Kidney (tissue), 14 donors: Measurements from ENCODE around the gene TRPM1. TPM values are rescaled to one million over a fixed set of nuclear protein-coding genes. Genes with fewer than 3 reads are reported as not detected.

Experiments used
- DNase-seq, 5 donors: peaks; one replicate each; pipeline ENCODE4 v3.0.0-alpha.2; 2013 to 2020
- FAIRE-seq: peaks from 2 replicates; lab custom pipeline; 2012; peaks lifted over from hg19 to GRCh38; lab: Jason Lieb, UNC
- H3K27ac ChIP-seq, 2 donors: one replicate each; pipeline ENCODE4 v1.7.0; 2013; ENCODE audit warnings: low read depth in 2 of 2, low read length in 2 of 2, inconsistent platforms in 1 of 2
- H3K27me3 ChIP-seq: one replicate; pipeline ENCODE4 v1.7.1; 2013; ENCODE audit warnings: low read length, inconsistent platforms; ENCODE audit not compliant: control insufficient read depth, insufficient read depth
- H3K36me3 ChIP-seq, 3 donors: one replicate each; pipeline versions ENCODE4 v1.7.0 to v1.7.1; 2013; ENCODE audit warnings: low read length in 3 of 3, control low read depth in 1 of 3, inconsistent platforms in 1 of 3; ENCODE audit not compliant: insufficient read depth in 3 of 3, control insufficient read depth in 2 of 3
- H3K4me1 ChIP-seq, 3 donors: one replicate each; pipeline versions ENCODE4 v1.7.0 to v1.7.1; 2013; ENCODE audit warnings: low read length in 3 of 3, inconsistent platforms in 1 of 3, low read depth in 1 of 3; ENCODE audit not compliant: control insufficient read depth in 2 of 3, insufficient read depth in 2 of 3
- H3K4me3 ChIP-seq, 3 donors: one replicate each; pipeline versions ENCODE4 v1.7.0 to v1.8.1; 2013; ENCODE audit warnings: low read length in 3 of 3, control low read depth in 1 of 3, inconsistent platforms in 1 of 3
- H3K9ac ChIP-seq, 3 donors: one replicate each; pipeline versions ENCODE4 v1.7.0 to v1.7.1; 2013; ENCODE audit warnings: low read length in 3 of 3, control low read depth in 1 of 3, inconsistent platforms in 1 of 3
- H3K9me3 ChIP-seq, 3 donors: one replicate each; pipeline versions ENCODE4 v1.7.0 to v1.7.1; 2013; ENCODE audit warnings: low read length in 3 of 3, control low read depth in 1 of 3, inconsistent platforms in 1 of 3; ENCODE audit not compliant: control insufficient read depth in 2 of 3, insufficient read depth in 1 of 3
- CTCF ChIP-seq: IDR thresholded peaks from 3 replicates; pipeline ENCODE4 v1.5.1; 2012; ENCODE audit warnings: mild to moderate bottlenecking, moderate library complexity, borderline replicate concordance; ENCODE audit not compliant: insufficient read depth; ENCODE audit errors: extremely low read depth
- intact Hi-C: fragments of 100-400 bp; cut with DNase I; formaldehyde crosslinking; loops from one replicate; pipeline ENCODE4 v1.11.1; 2022
- polyA plus RNA-seq: library from polyadenylated mRNA; stranded (reverse); fragments of 350-450 nt; fragmentation: Illumina TruSeq; extraction: RNeasy Lipid Tissue Mini Kit (QIAGEN cat#74804); gene quantifications from one replicate; pipeline ENCODE4 v1.2.3, GENCODE V29; 2014; ENCODE audit warnings: low read depth, low replicate concordance; ENCODE audit not compliant: insufficient read depth
- total RNA-seq: library from RNA; stranded (reverse); fragmentation: NEBNext Ultra II Directional; extraction: Animal tissue kit (Norgen Biotek cat#: 25700); gene quantifications from one replicate; pipeline ENCODE4 v1.2.1, GENCODE V29; 2021
- donor health status: control.
- donor health status: control.
- donor health status: control.
- donor health status: control.
- donor health status: control.
- donor health status: DM: yes; HTN: yes; CAD: no.
- donor health status: Normal renal cell carcinoma (clear cell type).

The TRPM1 gene
- total and polyA plus RNA-seq, 2 donors from 2014 or later: 1.3 TPM; not detected in 1

GRCh38 chr15:30962079-30962478 is 139.4 kb downstream of the TRPM1 start:
- no peak for FAIRE-seq

GRCh38 chr15:30958219-30958618 is 143.3 kb downstream of the TRPM1 start:
- peaks cover 18 to 61% (median 30%) of the 10 kb centered on the region in 3 donors for H3K36me3 ChIP-seq
- FAIRE-seq: no peak
- H3K27ac ChIP-seq: no peak overlapping the region

More at GRCh38 chr15:30962079-30962478, 139.4 kb downstream of the TRPM1 start:
- Histone ChIP-seq H3K27ac (no peak overlapping the region), H3K27me3 (no peaks in the 10 kb centered on the region), H3K9ac (no peak overlapping the region), H3K4me1 (peaks cover 0 to 6% (median 4%) of the 10 kb centered on the region in 3 donors), H3K4me3 (no peak overlapping the region), H3K36me3 (peaks cover 10 to 60% (median 18%) of the 10 kb centered on the region in 3 donors), H3K9me3 (no peaks in the 10 kb centered on the region)
- no peak for TF ChIP-seq CTCF
- intact Hi-C loops: no loop called here
- DNase-seq: no peak

GRCh38 chr15:30956216-30957124 is 145.1 kb downstream of the TRPM1 start:
- H3K9ac ChIP-seq: no peak overlapping the region
- no peaks in the 10 kb centered on the region for H3K27me3 ChIP-seq
- H3K27ac ChIP-seq: peak overlapping the region; percentile 23 to 33
- FAIRE-seq (peak; percentile 41), DNase-seq (peak in 2 of 5 donors; percentile 9 to 21)
- intact Hi-C loops: no loop called here
- H3K9me3 ChIP-seq: no peaks in the 10 kb centered on the region
- H3K4me3 ChIP-seq: no peak overlapping the region
- peaks cover 26 to 63% (median 37%) of the 10 kb centered on the region in 3 donors for H3K36me3 ChIP-seq
- TF ChIP-seq CTCF: no peak
- peaks cover 0 to 1% (median 0%) of the 10 kb centered on the region in 3 donors for H3K4me1 ChIP-seq

More at GRCh38 chr15:30958219-30958618, 143.3 kb downstream of the TRPM1 start:
- intact Hi-C loops: no loop called here
- Histone ChIP-seq H3K9me3 (no peaks in the 10 kb centered on the region), H3K27me3 (no peaks in the 10 kb centered on the region), H3K9ac (no peak overlapping the region), H3K4me1 (peaks cover 0 to 6% (median 4%) of the 10 kb centered on the region in 3 donors), H3K4me3 (no peak overlapping the region)
- DNase-seq: no peak
- no peak for TF ChIP-seq CTCF
